ENCODE measurements around the gene SLC25A6. TPM values are rescaled to one million over a fixed set of nuclear protein-coding genes. Genes with fewer than 3 reads are reported as not detected.

SLC25A6 gene
- total RNA-seq, 4 donors from 2014 or later, result 217 to 417 (median 248) TPM

DNA sequence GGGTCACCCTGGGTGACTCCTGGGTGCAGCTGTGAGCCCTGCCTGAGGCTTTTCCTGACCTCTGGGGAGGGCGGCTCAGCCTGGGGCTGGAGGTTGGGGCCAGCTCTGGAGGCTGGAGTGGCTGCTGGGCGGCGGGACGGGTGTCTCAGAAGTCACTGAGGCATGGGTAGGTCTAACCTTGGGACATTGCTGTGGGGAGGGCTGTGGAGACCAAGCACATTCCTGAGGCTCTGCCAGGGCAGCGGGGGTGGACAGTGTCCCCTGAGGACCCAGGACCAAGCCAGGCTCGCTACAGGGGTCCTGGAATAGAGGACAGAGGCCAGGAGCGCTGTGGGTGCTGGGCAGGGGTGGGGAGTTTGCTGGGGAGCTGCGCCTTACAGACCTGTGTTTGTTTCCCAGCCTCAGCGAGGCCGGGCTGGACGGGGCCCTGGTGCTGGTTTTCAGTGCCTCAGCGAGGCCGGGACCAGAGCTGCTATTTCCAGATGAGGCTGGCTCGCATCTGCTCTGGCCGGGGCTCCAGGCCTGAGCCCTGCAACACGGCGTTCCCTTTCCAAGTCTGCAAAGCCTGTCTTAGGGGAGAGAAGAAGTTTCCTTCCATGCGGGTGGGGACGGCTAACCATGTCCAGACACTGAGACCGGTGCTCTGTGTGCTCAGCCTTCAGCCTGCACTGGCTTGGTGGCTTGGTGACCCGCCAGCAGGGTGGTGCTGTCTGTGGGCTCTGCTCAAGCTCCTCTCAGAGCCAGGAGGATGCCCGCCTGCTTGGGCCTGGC lies 3.0 kb upstream of the SLC25A6 start:
- H3K27ac ChIP-seq, result peak overlapping the region in 3 of 4 donors; percentile 21 to 38 (median 29)
- no peak for DNase-seq
- H3K4me3 ChIP-seq, result no peak overlapping the region
- intact Hi-C loops (cut with DNase I), result no loop called here
- H3K27me3 ChIP-seq, result no peaks in the 10 kb centered on the region
- H3K36me3 ChIP-seq, result peaks cover 5 to 49% (median 5%) of the 10 kb centered on the region in 3 donors
- 82 to 97% methylated on average over 5 to 10 of the region's 22 CpGs for WGBS, 2 donors
- no peak for TF ChIP-seq POLR2A (IDR thresholded peaks at IDR 0.05)
- TF ChIP-seq, protein P1, sequence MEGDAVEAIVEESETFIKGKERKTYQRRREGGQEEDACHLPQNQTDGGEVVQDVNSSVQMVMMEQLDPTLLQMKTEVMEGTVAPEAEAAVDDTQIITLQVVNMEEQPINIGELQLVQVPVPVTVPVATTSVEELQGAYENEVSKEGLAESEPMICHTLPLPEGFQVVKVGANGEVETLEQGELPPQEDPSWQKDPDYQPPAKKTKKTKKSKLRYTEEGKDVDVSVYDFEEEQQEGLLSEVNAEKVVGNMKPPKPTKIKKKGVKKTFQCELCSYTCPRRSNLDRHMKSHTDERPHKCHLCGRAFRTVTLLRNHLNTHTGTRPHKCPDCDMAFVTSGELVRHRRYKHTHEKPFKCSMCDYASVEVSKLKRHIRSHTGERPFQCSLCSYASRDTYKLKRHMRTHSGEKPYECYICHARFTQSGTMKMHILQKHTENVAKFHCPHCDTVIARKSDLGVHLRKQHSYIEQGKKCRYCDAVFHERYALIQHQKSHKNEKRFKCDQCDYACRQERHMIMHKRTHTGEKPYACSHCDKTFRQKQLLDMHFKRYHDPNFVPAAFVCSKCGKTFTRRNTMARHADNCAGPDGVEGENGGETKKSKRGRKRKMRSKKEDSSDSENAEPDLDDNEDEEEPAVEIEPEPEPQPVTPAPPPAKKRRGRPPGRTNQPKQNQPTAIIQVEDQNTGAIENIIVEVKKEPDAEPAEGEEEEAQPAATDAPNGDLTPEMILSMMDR (IDR thresholded peaks at IDR 0.05), result no peak
- H3K9me3 ChIP-seq, result no peaks in the 10 kb centered on the region
- peaks cover 16 to 39% (median 18%) of the 10 kb centered on the region in 3 donors for H3K4me1 ChIP-seq

DNA sequence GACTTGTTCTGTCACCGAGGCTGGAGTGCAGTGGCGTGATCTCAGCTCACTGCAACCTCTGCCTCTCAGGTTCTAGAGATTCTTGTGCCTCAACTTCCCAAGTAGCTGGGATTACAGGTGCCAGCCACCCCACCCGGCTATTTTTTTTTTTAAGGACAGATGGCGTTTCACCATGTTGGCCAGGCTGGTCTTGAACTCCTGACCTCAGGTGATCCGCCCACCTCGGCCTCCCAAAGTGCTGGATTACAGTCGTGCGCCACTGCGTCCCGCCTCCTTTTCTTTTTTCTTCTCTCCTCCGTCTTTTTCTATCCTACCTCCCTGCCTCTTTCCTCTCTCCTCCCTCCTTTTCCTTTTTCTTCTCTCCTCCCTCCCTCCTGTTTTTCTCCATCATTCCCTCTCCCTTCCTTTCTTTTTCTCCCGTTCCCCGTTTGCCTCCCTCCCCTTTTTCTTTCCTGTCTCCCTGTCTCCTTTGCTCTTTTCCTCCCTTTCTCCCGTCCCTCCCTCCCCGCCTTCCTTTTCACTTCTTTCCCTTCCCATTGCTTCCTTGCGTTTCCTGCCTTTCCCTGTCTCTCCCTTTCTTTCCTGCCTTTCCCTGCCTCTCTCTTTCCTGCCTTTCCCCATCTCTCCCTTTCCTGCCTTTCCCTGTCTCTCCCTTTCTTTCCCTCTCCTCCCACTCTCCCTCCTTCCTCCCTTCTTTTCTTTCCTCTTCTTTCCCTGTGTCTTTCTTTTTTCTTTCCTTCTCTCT lies 2.1 kb upstream of the SLC25A6 start:
- DNase-seq, result no peak
- H3K36me3 ChIP-seq, result peaks cover 11 to 51% (median 13%) of the 10 kb centered on the region in 3 donors
- TF ChIP-seq, protein P1 (IDR thresholded peaks at IDR 0.05), result no peak
- no peak for TF ChIP-seq POLR2A (IDR thresholded peaks at IDR 0.05)
- H3K27ac ChIP-seq, result peak overlapping the region in 2 of 4 donors; percentile 94 to 100
- H3K27me3 ChIP-seq, result no peaks in the 10 kb centered on the region
- H3K4me3 ChIP-seq, result no peak overlapping the region
- intact Hi-C loops (cut with DNase I), result no loop called here
- H3K4me1 ChIP-seq, result peaks cover 24 to 48% (median 27%) of the 10 kb centered on the region in 3 donors
- H3K9me3 ChIP-seq, result no peaks in the 10 kb centered on the region
- WGBS, 2 donors, result 61 to 66% methylated on average over 15 to 16 of the region's 16 CpGs

DNA sequence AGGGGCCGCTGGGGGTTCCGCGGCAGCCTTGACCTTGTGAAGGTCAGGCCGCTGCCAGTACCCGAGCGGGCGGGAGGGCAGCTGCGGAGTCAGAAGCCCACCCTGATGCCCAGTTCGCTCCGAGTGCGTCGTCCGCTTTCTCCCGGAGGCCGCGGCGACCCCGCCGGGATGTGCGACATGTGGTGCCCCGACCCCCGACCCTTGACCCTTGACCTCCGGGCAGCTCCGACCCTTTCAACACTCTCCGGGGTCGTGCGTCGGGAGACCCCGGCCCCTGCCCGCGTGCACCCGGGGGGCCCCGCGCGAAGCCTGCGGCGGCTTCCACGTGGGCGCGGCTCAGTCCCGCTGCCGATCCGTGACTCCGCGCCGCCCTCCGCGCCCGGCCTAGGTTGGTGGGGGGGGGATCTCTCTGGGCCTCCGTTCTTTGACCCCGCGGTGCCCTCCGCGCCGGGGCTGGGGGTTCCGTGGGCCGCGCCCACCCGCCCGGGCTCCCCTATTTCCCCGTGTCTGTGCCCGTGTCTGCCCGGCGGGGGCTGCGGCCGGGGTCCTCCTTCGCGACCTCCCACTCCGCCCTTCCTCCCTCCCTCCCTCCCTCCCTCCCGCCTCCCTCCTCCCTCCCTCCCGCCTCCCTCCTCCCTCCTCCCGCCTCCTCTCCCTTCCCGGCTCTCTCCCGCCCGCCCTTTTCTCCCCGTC lies 609 bp upstream of the SLC25A6 start:
- H3K9me3 ChIP-seq, result no peaks in the 10 kb centered on the region
- intact Hi-C loops (cut with DNase I), result no loop called here
- DNase-seq, result no peak
- TF ChIP-seq POLR2A (IDR thresholded peaks at IDR 0.05), result no peak
- TF ChIP-seq, protein P1 (IDR thresholded peaks at IDR 0.05), result no peak
- H3K27ac ChIP-seq, result peak overlapping the region; percentile 94 to 100 (median 98)
- 0% methylated on average over 24 of the region's 76 CpGs; no CpG with 5 or more reads in 1 of the 2 donors for WGBS, 2 donors
- peak overlapping the region; percentile 95 to 100 (median 99) for H3K4me3 ChIP-seq
- no peaks in the 10 kb centered on the region for H3K27me3 ChIP-seq
- H3K4me1 ChIP-seq, result peaks cover 27 to 63% (median 29%) of the 10 kb centered on the region in 3 donors
- peaks cover 25 to 55% (median 26%) of the 10 kb centered on the region in 3 donors for H3K36me3 ChIP-seq

DNA sequence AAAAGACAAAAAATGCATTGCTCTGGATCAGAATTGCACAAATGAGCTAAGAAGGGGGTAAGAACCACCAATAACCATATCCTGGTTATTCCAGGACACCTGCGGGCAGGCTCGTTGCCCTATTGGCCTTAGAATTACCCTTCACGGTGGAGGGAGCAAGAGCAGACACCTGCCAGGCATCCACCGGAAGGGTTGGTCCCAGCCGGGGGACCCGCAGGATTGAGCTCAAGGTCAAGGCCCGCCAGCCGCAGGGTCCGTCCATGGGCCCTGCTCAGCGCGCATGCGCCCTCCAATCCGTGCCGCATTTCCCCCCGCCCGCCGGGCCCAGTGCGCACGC lies 575 bp downstream of the SLC25A6 start:
- Histone ChIP-seq H3K4me3 (peak overlapping the region; percentile 95 to 100 (median 99)), H3K4me1 (peaks cover 27 to 70% (median 29%) of the 10 kb centered on the region in 3 donors), H3K9me3 (no peaks in the 10 kb centered on the region), H3K36me3 (peaks cover 37 to 57% (median 38%) of the 10 kb centered on the region in 3 donors), H3K27ac (peak overlapping the region; percentile 97 to 100 (median 98)), H3K27me3 (no peaks in the 10 kb centered on the region)
- TF ChIP-seq, protein P1 (IDR thresholded peaks at IDR 0.05), result no peak
- no peak for TF ChIP-seq POLR2A (IDR thresholded peaks at IDR 0.05)
- intact Hi-C loops (cut with DNase I), result no loop called here
- WGBS, 2 donors, result 0% methylated on average over 2 to 3 of the region's 19 CpGs
- no peak for DNase-seq

Measured in esophagus squamous epithelium (tissue), 5 donors.